Vagina (tissue), 2 donors: ENCODE data around the gene OR10G7. TPM values are rescaled to one million over a fixed set of nuclear protein-coding genes. Genes with fewer than 3 reads are reported as not detected.
A peak's percentile ranks its signal among the peaks of the same experiment; 100 is the strongest.

Experiments used
- DNase-seq, 2 donors: peaks; one replicate each; pipeline ENCODE4 v3.0.0-alpha.2; 2017; ENCODE audit errors: extremely low spot score in 2 of 2
- H3K27ac ChIP-seq: fragments of 200-600 bp; sonication (generic); one replicate; pipeline ENCODE4 v1.5.1; 2019
- H3K27me3 ChIP-seq: fragments of 200-600 bp; sonication (generic); one replicate; pipeline ENCODE4 v1.5.1; 2019
- H3K36me3 ChIP-seq, 2 donors: fragments of 200-600 bp; sonication (generic); one replicate each; pipeline ENCODE4 v1.5.1; 2017 to 2019
- H3K4me1 ChIP-seq: fragments of 200-600 bp; sonication (generic); one replicate; pipeline ENCODE4 v1.5.1; 2019
- H3K4me3 ChIP-seq, 2 donors: fragments of 200-600 bp; sonication (generic); 1 replicate in 1 of 2; 2 replicates in 1 of 2; pipeline ENCODE4 v1.5.1; 2016 to 2019
- H3K9me3 ChIP-seq: fragments of 200-600 bp; sonication (generic); one replicate; pipeline ENCODE4 v1.5.1; 2019
- POLR2A ChIP-seq, 2 donors: fragments of 450-650 bp; IDR thresholded peaks; one replicate each; pipeline ENCODE4 v1.6.1; 2017; ENCODE audit warnings: antibody characterized with exemption in 2 of 2, mild to moderate bottlenecking in 2 of 2, moderate library complexity in 2 of 2
- POLR2AphosphoS5 ChIP-seq, 2 donors: sonication (generic); formaldehyde crosslinking; IDR thresholded peaks; one replicate each; pipeline ENCODE4 v1.9.0; 2017; ENCODE audit warnings: antibody characterized with exemption in 2 of 2, mild to moderate bottlenecking in 2 of 2, low read depth in 1 of 2; ENCODE audit not compliant: insufficient read depth in 1 of 2
- intact Hi-C: fragments of 100-400 bp; cut with DNase I; formaldehyde crosslinking; loops from one replicate; pipeline ENCODE4 v1.15.1; 2023
- total RNA-seq: library from RNA; depleted of rRNA; stranded (reverse); fragments of >200 nt; gene quantifications from one replicate; pipeline ENCODE4 v1.2.3, GENCODE V29; 2016
- TF ChIP-seq, protein P1 (sequence below), 3 experiments: fragments of 450-650 bp in 2 of 3; fragments of 200-600 bp in 1 of 3; sonication (generic) in 1 of 3; IDR thresholded peaks; one replicate each; pipeline ENCODE4 v1.5.1; 2017 to 2019; ENCODE audit warnings: antibody characterized with exemption in 3 of 3, mild to moderate bottlenecking in 2 of 3, moderate library complexity in 2 of 3

OR10G7 gene
- total RNA-seq, 1 donor from 2014 or later, result not detected

DNA sequence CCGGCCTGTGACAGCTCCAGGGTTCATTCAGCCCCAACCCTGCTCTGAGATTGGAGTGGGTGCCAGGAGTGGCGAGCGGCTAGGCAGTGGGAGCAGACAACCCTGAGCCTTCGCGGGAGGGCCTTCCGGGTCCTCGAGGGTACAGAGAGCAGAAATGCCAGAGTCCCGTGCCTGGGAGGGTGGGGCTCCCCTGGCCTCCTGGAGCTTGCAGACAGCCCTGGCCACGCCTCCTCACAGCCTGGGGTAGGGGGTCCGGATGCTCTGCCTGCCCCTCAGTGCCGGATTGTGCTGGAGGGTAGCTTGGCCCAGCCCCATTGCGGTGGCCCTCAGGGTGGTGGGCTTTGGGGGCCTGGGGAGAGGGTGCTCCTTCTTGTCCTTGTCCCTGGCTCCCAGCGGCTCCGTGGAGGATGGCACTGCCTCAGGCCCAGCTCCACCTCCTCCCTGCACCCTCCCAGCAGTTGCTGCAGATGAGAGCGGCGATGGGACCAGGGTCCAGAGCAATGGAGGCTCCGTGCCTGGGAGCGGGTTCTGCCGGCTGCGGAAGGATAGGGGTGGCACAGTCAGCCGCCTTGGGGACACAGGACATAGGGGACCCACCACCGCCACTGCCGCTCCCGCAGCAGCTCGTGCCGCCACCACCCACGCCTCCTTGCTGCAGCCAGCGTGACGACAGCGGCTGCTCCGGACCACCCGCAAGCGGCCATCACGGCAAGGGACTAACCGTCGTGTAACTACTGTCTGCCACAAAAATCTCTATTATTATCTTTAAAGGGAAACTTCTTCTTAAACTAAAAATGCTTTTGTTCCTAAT is 34.9 kb upstream of the OR10G7 start:
- TF ChIP-seq POLR2AphosphoS5 (IDR thresholded peaks at IDR 0.05; ENCODE audit: insufficient read depth in 1 of 2, low read depth in 1 of 2) (no peak), POLR2A (IDR thresholded peaks at IDR 0.05) (no peak)
- TF ChIP-seq, protein P1, sequence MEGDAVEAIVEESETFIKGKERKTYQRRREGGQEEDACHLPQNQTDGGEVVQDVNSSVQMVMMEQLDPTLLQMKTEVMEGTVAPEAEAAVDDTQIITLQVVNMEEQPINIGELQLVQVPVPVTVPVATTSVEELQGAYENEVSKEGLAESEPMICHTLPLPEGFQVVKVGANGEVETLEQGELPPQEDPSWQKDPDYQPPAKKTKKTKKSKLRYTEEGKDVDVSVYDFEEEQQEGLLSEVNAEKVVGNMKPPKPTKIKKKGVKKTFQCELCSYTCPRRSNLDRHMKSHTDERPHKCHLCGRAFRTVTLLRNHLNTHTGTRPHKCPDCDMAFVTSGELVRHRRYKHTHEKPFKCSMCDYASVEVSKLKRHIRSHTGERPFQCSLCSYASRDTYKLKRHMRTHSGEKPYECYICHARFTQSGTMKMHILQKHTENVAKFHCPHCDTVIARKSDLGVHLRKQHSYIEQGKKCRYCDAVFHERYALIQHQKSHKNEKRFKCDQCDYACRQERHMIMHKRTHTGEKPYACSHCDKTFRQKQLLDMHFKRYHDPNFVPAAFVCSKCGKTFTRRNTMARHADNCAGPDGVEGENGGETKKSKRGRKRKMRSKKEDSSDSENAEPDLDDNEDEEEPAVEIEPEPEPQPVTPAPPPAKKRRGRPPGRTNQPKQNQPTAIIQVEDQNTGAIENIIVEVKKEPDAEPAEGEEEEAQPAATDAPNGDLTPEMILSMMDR (IDR thresholded peaks at IDR 0.05), result no peak
- no peak for DNase-seq

DNA sequence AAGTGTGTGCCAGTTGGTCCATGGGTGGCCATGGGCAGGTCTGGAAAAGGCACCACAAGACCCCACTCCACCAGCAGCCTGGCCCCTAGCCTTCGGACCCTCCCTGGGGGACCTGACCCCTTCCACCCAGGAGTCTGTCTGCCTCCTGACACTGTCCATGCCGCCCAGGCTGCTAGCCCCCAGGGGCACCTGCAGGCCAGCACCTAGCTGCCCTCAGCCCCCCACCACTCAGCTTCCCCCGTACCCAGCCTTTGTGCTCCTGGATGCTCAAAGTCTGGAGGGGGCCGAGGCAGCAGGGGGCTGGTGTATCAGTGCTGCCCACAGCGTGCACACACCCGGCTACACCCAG is 34.3 kb upstream of the OR10G7 start:
- intact Hi-C loops, result no loop called here
- no peaks in the 10 kb centered on the region for H3K9me3 ChIP-seq
- TF ChIP-seq, protein P1 (IDR thresholded peaks at IDR 0.05), result no peak
- TF ChIP-seq POLR2A (IDR thresholded peaks at IDR 0.05) (no peak), POLR2AphosphoS5 (IDR thresholded peaks at IDR 0.05; ENCODE audit: insufficient read depth in 1 of 2, low read depth in 1 of 2) (no peak)
- no peak for DNase-seq
- no peak overlapping the region for H3K4me3 ChIP-seq
- no peaks in the 10 kb centered on the region for H3K36me3 ChIP-seq
- H3K4me1 ChIP-seq, result peaks cover 8% of the 10 kb centered on the region
- H3K27ac ChIP-seq, result no peak overlapping the region
- H3K27me3 ChIP-seq, result no peaks in the 10 kb centered on the region

More for the DNA sequence above, 34.9 kb upstream of the OR10G7 start:
- H3K27ac ChIP-seq, result no peak overlapping the region
- H3K27me3 ChIP-seq, result no peaks in the 10 kb centered on the region
- H3K36me3 ChIP-seq, result no peaks in the 10 kb centered on the region
- H3K4me3 ChIP-seq, result peak overlapping the region; percentile 25 to 40
- H3K9me3 ChIP-seq, result no peaks in the 10 kb centered on the region
- intact Hi-C loops, result no loop called here
- H3K4me1 ChIP-seq, result peaks cover 8% of the 10 kb centered on the region

DNA sequence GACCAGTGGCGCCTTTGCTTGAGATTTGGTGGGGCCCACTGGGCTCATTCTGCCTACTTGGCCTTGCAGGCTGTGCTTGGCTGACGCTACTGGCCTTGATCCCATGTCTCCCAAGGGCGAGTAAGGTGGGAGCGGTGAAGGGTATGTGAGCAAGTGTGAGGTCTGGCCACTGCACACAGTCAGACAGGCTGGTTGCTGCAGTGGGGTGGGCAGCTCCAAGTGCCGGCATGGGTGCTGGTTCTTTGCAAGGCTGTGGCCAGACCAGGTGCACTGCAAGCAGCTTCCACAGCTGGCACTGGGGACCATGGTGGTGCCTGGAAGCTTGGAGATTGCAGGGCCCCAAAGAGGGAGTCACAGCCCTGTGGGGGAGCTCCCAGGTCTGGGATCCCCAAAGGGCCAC is 33.4 kb upstream of the OR10G7 start:
- no peak for DNase-seq
- Histone ChIP-seq H3K9me3 (no peaks in the 10 kb centered on the region), H3K27ac (no peak overlapping the region), H3K4me1 (peaks cover 8% of the 10 kb centered on the region), H3K4me3 (no peak overlapping the region), H3K36me3 (no peaks in the 10 kb centered on the region), H3K27me3 (peaks cover 3% of the 10 kb centered on the region)
- TF ChIP-seq POLR2AphosphoS5 (IDR thresholded peaks at IDR 0.05; ENCODE audit: insufficient read depth in 1 of 2, low read depth in 1 of 2) (no peak), POLR2A (IDR thresholded peaks at IDR 0.05) (no peak)
- TF ChIP-seq, protein P1 (IDR thresholded peaks at IDR 0.05), result no peak
- intact Hi-C loops, result no loop called here

DNA sequence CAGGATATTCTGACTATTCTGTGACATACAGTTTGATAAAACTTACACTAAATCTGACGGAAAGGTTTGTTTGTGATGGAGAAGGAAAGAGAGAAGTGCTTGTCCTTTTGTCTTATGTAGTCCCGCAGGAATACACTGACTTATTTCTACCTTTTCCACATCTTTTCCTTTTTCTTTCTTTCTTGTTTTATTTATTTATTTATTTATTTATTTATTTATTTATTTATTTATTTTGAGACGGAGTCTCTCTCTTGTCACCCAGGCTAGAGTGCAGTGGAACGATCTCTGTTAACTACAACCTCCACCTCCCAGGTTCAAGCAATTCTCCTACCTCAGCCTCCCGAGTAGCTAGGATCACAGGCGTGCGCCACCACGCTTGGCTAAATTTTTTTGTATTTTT is 31.0 kb upstream of the OR10G7 start:
- no peak overlapping the region for H3K27ac ChIP-seq
- DNase-seq, result no peak
- H3K27me3 ChIP-seq, result peaks cover 3% of the 10 kb centered on the region
- no peak for TF ChIP-seq POLR2A (IDR thresholded peaks at IDR 0.05)
- TF ChIP-seq POLR2AphosphoS5 (IDR thresholded peaks at IDR 0.05; ENCODE audit: insufficient read depth in 1 of 2, low read depth in 1 of 2), result no peak
- TF ChIP-seq, protein P1 (IDR thresholded peaks at IDR 0.05), result no peak
- peaks cover 8% of the 10 kb centered on the region for H3K4me1 ChIP-seq
- intact Hi-C loops, result no loop called here
- H3K36me3 ChIP-seq, result no peaks in the 10 kb centered on the region
- no peak overlapping the region for H3K4me3 ChIP-seq
- no peaks in the 10 kb centered on the region for H3K9me3 ChIP-seq

DNA sequence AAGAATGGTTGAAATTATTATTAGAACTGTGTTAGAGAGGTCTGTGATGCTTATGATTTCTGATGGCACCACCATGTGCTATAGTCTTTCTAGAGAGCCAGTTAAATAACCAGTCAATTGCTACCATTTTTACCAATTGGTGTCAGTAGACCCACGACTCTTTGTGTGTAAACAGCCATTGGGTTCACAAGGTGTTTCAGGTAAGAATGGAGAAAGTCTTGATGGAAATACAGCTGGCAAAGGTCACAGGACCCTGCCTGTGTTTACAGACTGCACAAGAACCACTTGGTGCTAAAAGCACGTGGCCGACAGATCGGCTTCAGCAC is 30.5 kb upstream of the OR10G7 start:
- TF ChIP-seq POLR2AphosphoS5 (IDR thresholded peaks at IDR 0.05; ENCODE audit: insufficient read depth in 1 of 2, low read depth in 1 of 2), result no peak
- TF ChIP-seq, protein P1 (IDR thresholded peaks at IDR 0.05), result no peak
- H3K9me3 ChIP-seq, result no peaks in the 10 kb centered on the region
- H3K4me3 ChIP-seq, result no peak overlapping the region
- no peaks in the 10 kb centered on the region for H3K36me3 ChIP-seq
- intact Hi-C loops, result no loop called here
- no peak for DNase-seq
- no peak overlapping the region for H3K27ac ChIP-seq
- peaks cover 8% of the 10 kb centered on the region for H3K4me1 ChIP-seq
- peaks cover 3% of the 10 kb centered on the region for H3K27me3 ChIP-seq
